ENCODE measurements around the gene SLC7A11.

The SLC7A11 gene

GRCh38 chr4:138140879-138141278 is 101.3 kb downstream of the SLC7A11 start:
- no peak for DNase-seq (ENCODE audit: low spot score)
- in situ Hi-C loops (cut with MboI; ENCODE audit: low sequenced_read_pairs, unreplicated experiment) = no loop called here
- TF ChIP-seq, protein P1, sequence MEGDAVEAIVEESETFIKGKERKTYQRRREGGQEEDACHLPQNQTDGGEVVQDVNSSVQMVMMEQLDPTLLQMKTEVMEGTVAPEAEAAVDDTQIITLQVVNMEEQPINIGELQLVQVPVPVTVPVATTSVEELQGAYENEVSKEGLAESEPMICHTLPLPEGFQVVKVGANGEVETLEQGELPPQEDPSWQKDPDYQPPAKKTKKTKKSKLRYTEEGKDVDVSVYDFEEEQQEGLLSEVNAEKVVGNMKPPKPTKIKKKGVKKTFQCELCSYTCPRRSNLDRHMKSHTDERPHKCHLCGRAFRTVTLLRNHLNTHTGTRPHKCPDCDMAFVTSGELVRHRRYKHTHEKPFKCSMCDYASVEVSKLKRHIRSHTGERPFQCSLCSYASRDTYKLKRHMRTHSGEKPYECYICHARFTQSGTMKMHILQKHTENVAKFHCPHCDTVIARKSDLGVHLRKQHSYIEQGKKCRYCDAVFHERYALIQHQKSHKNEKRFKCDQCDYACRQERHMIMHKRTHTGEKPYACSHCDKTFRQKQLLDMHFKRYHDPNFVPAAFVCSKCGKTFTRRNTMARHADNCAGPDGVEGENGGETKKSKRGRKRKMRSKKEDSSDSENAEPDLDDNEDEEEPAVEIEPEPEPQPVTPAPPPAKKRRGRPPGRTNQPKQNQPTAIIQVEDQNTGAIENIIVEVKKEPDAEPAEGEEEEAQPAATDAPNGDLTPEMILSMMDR (IDR thresholded peaks at IDR 0.05; ENCODE audit: borderline replicate concordance, control extremely low read depth, extremely low read depth, insufficient read depth, missing control alignments) = no peak

DNA sequence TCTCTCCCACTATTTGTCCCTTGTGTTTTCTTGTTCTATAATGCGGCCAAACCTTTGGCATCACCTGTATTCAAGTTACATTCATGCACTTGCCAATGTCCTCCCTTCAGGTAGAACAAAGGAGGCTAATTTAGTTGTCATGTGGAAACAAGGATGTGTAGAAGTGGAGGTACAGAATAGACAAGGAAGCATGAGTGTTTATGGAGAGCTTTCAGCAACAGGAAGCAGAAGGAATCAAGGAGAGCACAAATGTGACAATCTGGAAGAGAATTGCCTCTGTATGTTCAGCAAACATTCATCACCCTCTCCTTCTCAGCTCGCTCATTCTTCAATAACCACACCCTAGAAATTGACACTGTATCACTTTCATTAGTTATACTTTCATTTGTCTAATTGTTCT is 103.4 kb downstream of the SLC7A11 start:
- DNase-seq (ENCODE audit: low spot score) = no peak
- TF ChIP-seq, protein P1 (IDR thresholded peaks at IDR 0.05; ENCODE audit: borderline replicate concordance, control extremely low read depth, extremely low read depth, insufficient read depth, missing control alignments) = no peak
- in situ Hi-C loops (cut with MboI; ENCODE audit: low sequenced_read_pairs, unreplicated experiment) = no loop called here

DNA sequence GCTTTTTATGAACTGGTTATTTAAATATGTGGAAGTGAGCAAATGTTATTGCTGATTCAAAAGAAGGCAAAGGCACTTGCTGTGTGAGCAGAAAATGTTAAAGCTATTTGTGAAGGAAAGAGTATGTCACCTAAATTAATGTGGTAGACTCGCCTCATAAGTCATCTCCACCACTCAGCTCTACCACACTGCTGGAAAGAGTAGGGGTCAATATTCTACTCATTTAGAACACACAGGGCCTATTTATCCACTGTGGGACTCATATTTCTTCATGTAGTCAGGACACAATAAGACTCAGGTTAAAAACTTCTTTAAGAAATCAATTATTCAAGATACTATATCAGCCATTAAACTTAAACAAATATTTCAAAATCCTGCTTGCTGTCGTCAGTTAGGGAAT is 106.5 kb downstream of the SLC7A11 start:
- DNase-seq (ENCODE audit: low spot score) = no peak
- TF ChIP-seq, protein P1 (IDR thresholded peaks at IDR 0.05; ENCODE audit: borderline replicate concordance, control extremely low read depth, extremely low read depth, insufficient read depth, missing control alignments) = no peak
- in situ Hi-C loops (cut with MboI; ENCODE audit: low sequenced_read_pairs, unreplicated experiment) = no loop called here

DNA sequence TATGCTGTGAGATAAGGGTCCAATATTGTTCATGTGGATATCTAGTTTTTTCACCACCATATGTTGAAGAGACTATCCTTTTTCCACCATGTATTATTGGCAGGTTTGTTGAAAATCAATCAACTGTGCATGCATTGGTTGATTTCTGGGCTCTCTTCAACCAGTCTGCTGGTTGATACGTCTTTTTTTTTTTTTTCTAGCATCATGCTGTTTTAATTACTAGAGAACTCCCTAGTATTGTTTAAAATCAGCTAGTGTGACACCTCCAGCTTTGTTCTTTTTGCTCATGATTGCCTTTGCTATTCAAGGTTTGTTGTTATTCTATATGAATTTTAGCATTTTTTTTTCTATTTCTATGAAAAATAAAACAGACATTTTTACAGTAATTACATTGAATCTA is 123.9 kb downstream of the SLC7A11 start:
- in situ Hi-C loops (cut with MboI; ENCODE audit: low sequenced_read_pairs, unreplicated experiment) = no loop called here
- no peak for DNase-seq (ENCODE audit: low spot score)
- TF ChIP-seq, protein P1 (IDR thresholded peaks at IDR 0.05; ENCODE audit: borderline replicate concordance, control extremely low read depth, extremely low read depth, insufficient read depth, missing control alignments) = no peak

DNA sequence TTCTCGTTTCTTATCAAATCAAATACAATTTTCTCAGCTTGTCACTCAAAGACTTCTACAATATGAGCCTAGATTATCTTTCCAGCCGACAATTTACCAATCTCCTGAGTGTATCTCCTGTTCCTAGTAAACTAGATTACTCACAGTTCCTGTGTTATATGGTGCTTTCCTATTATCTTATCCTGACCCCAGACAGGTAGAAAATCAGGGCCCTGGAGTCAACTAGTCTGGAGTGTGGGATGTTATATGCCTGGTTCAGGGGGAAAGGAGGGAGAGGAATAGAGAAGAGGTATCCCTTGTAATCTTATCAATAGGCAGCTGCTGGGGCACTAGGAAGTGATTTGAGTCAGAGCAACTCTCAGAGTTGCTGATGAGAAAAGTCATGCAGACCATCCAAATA is 127.1 kb downstream of the SLC7A11 start:
- TF ChIP-seq, protein P1 (IDR thresholded peaks at IDR 0.05; ENCODE audit: borderline replicate concordance, control extremely low read depth, extremely low read depth, insufficient read depth, missing control alignments) = no peak
- DNase-seq (ENCODE audit: low spot score) = no peak
- in situ Hi-C loops (cut with MboI; ENCODE audit: low sequenced_read_pairs, unreplicated experiment) = no loop called here

- in situ Hi-C loops (cut with MboI; ENCODE audit: low sequenced_read_pairs, unreplicated experiment) = no loop called here
- DNase-seq (ENCODE audit: low spot score) = peak; percentile 32
- TF ChIP-seq, protein P1 (IDR thresholded peaks at IDR 0.05; ENCODE audit: borderline replicate concordance, control extremely low read depth, extremely low read depth, insufficient read depth, missing control alignments) = no peak
Measured at GRCh38 chr4:138114434-138114833, 127.7 kb downstream of the SLC7A11 start.
